Muscle layer of colon (tissue), 2 donors: ENCODE data around the gene ZNF260.

Source experiments
- H3K27ac ChIP-seq: one replicate; pipeline ENCODE4 v1.7.0; 2013; ENCODE audit warnings: low read depth, mild to moderate bottlenecking, low read length, moderate library complexity
- H3K27me3 ChIP-seq, 2 donors: one replicate each; pipeline ENCODE4 v1.7.0; 2013; ENCODE audit warnings: low read length in 2 of 2, mild to moderate bottlenecking in 2 of 2; ENCODE audit not compliant: insufficient read depth in 2 of 2, control insufficient read depth in 1 of 2
- H3K36me3 ChIP-seq: one replicate; pipeline ENCODE4 v1.7.0; 2013; ENCODE audit warnings: mild to moderate bottlenecking, low read length; ENCODE audit not compliant: insufficient read depth
- H3K4me1 ChIP-seq: one replicate; pipeline ENCODE4 v1.7.0; 2013; ENCODE audit warnings: mild to moderate bottlenecking, low read length; ENCODE audit not compliant: insufficient read depth
- H3K4me3 ChIP-seq, 2 donors: one replicate each; pipeline ENCODE4 v1.7.0; 2013; ENCODE audit warnings: low read length in 2 of 2, low read depth in 1 of 2, mild to moderate bottlenecking in 1 of 2, moderate library complexity in 1 of 2
- H3K9ac ChIP-seq: one replicate; pipeline ENCODE4 v1.7.0; 2013; ENCODE audit warnings: low read length
- H3K9me3 ChIP-seq: one replicate; pipeline ENCODE4 v1.7.0; 2013; ENCODE audit warnings: mild to moderate bottlenecking, low read length
- donor health status: abdominal sarcoma.
- donor health status: Adenocarcinoma of cecum.

ZNF260 gene

DNA sequence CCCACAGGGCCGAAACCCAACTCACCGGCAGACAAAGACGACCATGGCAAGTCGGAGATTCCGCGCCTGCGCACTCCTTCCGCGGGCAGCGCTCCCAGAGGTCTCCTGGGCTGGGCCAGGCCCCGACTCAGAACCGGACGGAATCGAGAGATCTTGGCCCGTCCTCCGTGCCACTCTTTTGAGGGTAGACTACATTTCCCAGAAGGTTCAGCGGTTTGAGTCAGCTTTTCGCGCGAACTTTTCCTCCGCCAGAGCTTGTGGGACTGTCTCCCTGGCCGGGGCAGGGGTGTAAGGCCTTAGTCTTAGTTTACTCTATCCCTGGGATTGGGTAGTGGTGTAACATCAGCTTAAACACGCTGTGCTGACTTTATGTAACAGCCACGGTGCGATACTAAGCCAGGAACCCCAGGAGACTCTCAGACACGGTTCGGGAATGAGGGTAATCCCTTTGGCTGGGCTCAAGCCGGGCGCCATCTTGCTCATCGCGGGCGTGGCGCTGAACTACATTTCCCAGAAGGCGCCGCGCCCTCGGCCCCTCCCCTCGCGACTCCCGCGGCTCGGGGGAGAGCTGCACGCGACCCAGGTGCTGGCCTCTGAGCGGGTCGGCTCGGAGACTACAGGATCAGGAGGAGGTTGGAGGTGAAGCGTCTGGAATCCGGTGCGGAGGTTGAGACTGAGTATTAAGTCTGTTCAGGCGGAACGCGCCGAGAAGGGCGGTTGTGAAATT lies at the start of gene ZNF260:
Gene ZNF260, minus strand, starts transcription at position 78 of the 727 bp plus-strand sequence. CDS start 13,033 bp downstream, outside the sequence.
- peaks cover 7% of the 10 kb centered on the region for H3K4me1 ChIP-seq
- peaks cover 8% of the 10 kb centered on the region for H3K36me3 ChIP-seq
- peaks cover 7% of the 10 kb centered on the region for H3K9me3 ChIP-seq
- peak within 1 kb of the TSS; percentile 89 to 91 for H3K4me3 ChIP-seq
- H3K9ac ChIP-seq: peak within 1 kb of the TSS; percentile 64
- peak within 1 kb of the TSS; percentile 98 for H3K27ac ChIP-seq
- H3K27me3 ChIP-seq: no peaks in the 10 kb centered on the region

DNA sequence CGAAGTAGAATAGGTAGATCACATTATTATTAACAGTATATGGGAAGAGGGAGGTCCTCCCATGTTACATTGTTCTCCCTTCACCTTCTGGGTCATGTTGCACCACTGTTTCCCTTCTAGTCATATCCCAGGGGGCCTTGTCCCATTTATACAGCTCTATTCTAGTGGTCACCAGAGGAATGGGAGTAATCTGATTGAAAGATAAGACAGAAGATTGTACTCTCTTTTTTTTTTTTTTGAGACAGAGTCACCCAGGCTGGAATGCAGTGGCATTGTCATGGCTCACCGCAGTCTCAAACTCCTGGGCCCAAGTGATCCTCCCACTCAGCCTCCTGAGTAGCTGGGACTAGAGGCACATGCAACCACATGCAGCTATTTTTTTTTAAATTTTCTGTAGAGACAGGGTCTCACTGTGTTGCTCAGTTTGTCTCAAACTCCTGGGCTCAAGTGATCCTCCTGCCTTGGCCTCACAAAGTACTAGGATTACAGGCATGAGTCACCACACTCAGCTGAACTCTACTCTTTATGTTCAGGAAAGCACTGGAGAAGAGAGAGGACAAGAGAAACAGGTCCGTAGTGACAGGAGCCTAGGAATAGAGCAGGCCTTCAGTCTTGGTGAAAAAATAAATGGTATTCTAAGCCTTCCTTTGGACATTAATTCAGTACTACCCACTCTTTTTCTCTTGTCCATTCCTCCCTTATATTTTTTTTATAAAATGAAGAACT lies 49.4 kb upstream of the ZNF260 start:
- H3K9me3 ChIP-seq: no peaks in the 10 kb centered on the region
- no peak overlapping the region for H3K9ac ChIP-seq
- no peak overlapping the region for H3K4me3 ChIP-seq
- no peak overlapping the region for H3K27ac ChIP-seq
- peaks cover 17% of the 10 kb centered on the region for H3K36me3 ChIP-seq
- H3K27me3 ChIP-seq: no peaks in the 10 kb centered on the region
- peaks cover 15% of the 10 kb centered on the region for H3K4me1 ChIP-seq

- H3K9ac ChIP-seq: no peak overlapping the region
- H3K27ac ChIP-seq: no peak overlapping the region
- H3K36me3 ChIP-seq: peaks cover 21% of the 10 kb centered on the region
- peaks cover 21% of the 10 kb centered on the region for H3K4me1 ChIP-seq
- H3K9me3 ChIP-seq: peaks cover 1% of the 10 kb centered on the region
- no peaks in the 10 kb centered on the region for H3K27me3 ChIP-seq
- peak overlapping the region in 1 of 2 donors; percentile 94 for H3K4me3 ChIP-seq
Observed at GRCh38 chr19:36574741-36575140, 46.7 kb upstream of the ZNF260 start.

DNA sequence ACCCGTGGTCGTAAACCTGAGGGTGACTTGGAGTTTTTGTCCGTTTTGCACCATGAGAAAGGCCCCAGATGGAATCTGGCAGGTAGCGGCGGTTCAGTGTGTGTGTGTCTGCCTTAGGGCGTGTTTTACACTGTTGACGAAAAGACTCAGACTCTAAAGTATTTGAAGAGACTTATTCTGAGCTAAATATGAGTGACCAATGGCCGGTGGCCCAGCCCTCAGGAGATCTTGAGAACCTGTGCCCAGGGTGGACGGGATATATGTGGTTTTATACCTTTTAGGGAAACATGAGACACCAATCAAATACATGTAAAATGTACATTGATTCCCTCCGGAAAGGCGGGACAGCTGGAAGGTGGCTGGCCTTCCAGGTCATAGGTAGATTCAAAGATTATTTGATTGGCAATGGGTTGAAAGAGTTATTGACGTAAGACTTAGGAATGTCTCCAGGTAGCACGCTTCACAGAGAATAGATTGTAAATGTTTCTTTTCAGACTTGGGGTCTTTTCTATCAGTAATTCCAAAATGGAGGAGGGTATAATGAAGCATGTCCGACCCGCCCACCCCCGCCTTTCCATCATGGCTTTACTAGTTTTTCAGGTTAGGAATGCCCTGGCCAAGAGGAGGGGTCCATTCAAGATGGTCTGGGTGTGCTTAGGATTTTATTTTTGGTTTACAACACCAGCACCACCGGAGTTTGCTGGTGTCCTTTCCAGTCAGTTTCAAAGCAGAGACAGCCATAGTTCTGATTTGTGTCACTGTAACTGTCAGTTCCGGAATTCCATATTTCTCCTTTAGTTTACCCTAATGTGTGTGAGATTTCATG lies 46.0 kb upstream of the ZNF260 start:
- H3K9me3 ChIP-seq: peaks cover 4% of the 10 kb centered on the region
- peak overlapping the region; percentile 94 to 97 for H3K4me3 ChIP-seq
- peak overlapping the region; percentile 85 for H3K27ac ChIP-seq
- no peaks in the 10 kb centered on the region for H3K27me3 ChIP-seq
- peaks cover 18% of the 10 kb centered on the region for H3K36me3 ChIP-seq
- H3K4me1 ChIP-seq: peaks cover 21% of the 10 kb centered on the region
- peak overlapping the region; percentile 67 for H3K9ac ChIP-seq

- H3K4me3 ChIP-seq: peak within 1 kb of the TSS; percentile 94 to 97
- H3K9ac ChIP-seq: peak within 1 kb of the TSS; percentile 67
- no peaks in the 10 kb centered on the region for H3K27me3 ChIP-seq
- H3K9me3 ChIP-seq: peaks cover 8% of the 10 kb centered on the region
- H3K36me3 ChIP-seq: peaks cover 16% of the 10 kb centered on the region
- H3K4me1 ChIP-seq: peaks cover 21% of the 10 kb centered on the region
- peak within 1 kb of the TSS; percentile 85 for H3K27ac ChIP-seq
Observed at GRCh38 chr19:36573020-36573894, 45.2 kb upstream of the ZNF260 start, which contains the start of gene ZNF529. ZNF529 (minus strand) TSS chr19:36573292; CDS start chr19:36572346, 946 bp downstream.

DNA sequence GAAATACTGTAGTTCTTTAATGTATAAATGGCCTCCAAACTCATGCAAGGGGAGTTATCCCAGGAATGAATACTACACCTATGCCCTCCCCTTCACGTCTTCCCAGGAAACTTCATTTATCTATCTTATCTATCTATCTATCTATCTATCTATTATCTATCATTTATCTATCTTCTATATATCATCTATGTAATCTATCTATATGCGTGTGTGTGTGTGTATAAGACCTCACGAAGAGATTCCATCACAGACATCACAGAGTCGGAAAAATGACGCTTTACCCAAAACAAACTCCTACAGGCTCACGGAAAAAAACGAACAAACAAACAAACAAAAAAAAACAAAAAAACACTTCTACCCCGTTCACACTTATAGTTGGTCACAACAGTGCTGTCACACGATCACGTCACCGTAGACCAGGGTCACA lies 44.5 kb upstream of the ZNF260 start:
- peak overlapping the region; percentile 67 for H3K9ac ChIP-seq
- peaks cover 14% of the 10 kb centered on the region for H3K36me3 ChIP-seq
- H3K27me3 ChIP-seq: no peaks in the 10 kb centered on the region
- H3K27ac ChIP-seq: peak overlapping the region; percentile 85
- H3K4me3 ChIP-seq: peak overlapping the region; percentile 94 to 97
- peaks cover 21% of the 10 kb centered on the region for H3K4me1 ChIP-seq
- H3K9me3 ChIP-seq: peaks cover 14% of the 10 kb centered on the region

DNA sequence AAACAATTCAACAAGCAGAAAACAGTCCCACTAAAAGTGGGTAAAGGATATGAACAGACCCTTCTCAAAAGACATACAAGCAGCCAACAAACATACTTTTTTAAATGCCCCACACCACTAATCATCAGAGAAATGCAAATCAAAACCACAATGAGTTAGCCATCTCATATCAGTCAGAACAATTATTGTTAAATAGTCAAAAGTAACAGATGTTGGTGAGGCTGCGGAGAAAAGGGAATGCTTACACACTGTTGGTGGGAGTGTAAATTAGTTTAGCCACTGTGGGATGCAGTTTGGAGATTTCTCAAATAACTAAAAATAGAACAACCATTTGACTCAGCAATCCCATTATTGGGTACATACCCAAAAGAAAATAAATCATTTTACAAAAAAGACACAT lies 36.3 kb upstream of the ZNF260 start:
- H3K36me3 ChIP-seq: peaks cover 20% of the 10 kb centered on the region
- no peaks in the 10 kb centered on the region for H3K27me3 ChIP-seq
- H3K4me1 ChIP-seq: no peaks in the 10 kb centered on the region
- no peak overlapping the region for H3K4me3 ChIP-seq
- H3K9ac ChIP-seq: no peak overlapping the region
- H3K27ac ChIP-seq: no peak overlapping the region
- H3K9me3 ChIP-seq: peaks cover 43% of the 10 kb centered on the region

- H3K27me3 ChIP-seq: no peaks in the 10 kb centered on the region
- peaks cover 57% of the 10 kb centered on the region for H3K36me3 ChIP-seq
- H3K9ac ChIP-seq: no peak overlapping the region
- H3K4me3 ChIP-seq: peak overlapping the region in 1 of 2 donors; percentile 12
- no peaks in the 10 kb centered on the region for H3K4me1 ChIP-seq
- H3K9me3 ChIP-seq: peaks cover 84% of the 10 kb centered on the region
- H3K27ac ChIP-seq: no peak overlapping the region
Observed at GRCh38 chr19:36547001-36547732, 19.1 kb upstream of the ZNF260 start.

- Histone ChIP-seq H3K27ac (peak overlapping the region; percentile 98), H3K4me1 (peaks cover 7% of the 10 kb centered on the region), H3K9me3 (peaks cover 12% of the 10 kb centered on the region), H3K27me3 (no peaks in the 10 kb centered on the region), H3K36me3 (peaks cover 8% of the 10 kb centered on the region), H3K4me3 (peak overlapping the region; percentile 89 to 91), H3K9ac (peak overlapping the region; percentile 64)
Observed at GRCh38 chr19:36528921-36529518, 949 bp upstream of the ZNF260 start.

DNA sequence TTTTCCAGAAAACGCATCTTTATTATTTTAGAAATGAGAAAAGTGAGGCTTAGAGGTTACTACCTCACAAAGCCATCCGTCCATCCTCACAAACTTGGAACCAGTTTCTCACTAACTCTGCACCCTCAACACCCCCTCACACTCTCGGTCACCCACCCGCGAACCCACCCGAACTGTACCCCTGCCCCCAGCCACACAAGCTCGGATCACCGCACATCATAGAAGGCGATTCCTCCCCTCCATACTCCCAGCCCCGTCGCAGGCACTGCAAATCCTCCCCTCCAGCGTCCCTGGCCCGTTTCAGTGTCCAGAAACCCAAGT lies 238 bp downstream of the ZNF260 start:
- H3K27me3 ChIP-seq: no peaks in the 10 kb centered on the region
- H3K9me3 ChIP-seq: peaks cover 7% of the 10 kb centered on the region
- H3K4me3 ChIP-seq: peak overlapping the region; percentile 89 to 91
- peak overlapping the region; percentile 98 for H3K27ac ChIP-seq
- H3K9ac ChIP-seq: peak overlapping the region; percentile 64
- peaks cover 12% of the 10 kb centered on the region for H3K36me3 ChIP-seq
- peaks cover 7% of the 10 kb centered on the region for H3K4me1 ChIP-seq
